DOHH2 (cell line): ENCODE measurements around the gene CDK5.

Source experiments
- CTCF ChIP-seq: fragments of 200-600 bp; sonication (generic); IDR thresholded peaks from one replicate; pipeline ENCODE4 v1.5.1; 2014; ENCODE audit warnings: antibody characterized with exemption, mild to moderate bottlenecking, low read depth, low read length; ENCODE audit not compliant: poor library complexity, severe bottlenecking
- EZH2phosphoT487 ChIP-seq: fragments of 200-600 bp; sonication (generic); IDR thresholded peaks from 2 replicates; pipeline ENCODE4 v1.6.1; 2017; ENCODE audit warnings: borderline replicate concordance, mild to moderate bottlenecking, antibody characterized with exemption, low read length, moderate library complexity, mixed read lengths

GRCh38 chr7:151099486-151100211, 42.0 kb upstream of the CDK5 start:
- TF ChIP-seq CTCF (no peak), EZH2phosphoT487 (no peak)
